MCF 10A (cell line): Measurements from ENCODE around the gene SELENOM. TPM values are rescaled to one million over a fixed set of nuclear protein-coding genes. Genes with fewer than 3 reads are reported as not detected.

ENCODE experiments used
- BruUV-seq: library from RNA; stranded (reverse); fragments of 400-500 nt; replicated peaks from 2 replicates; lab custom pipeline; 2021; lab: Mats Ljungman, UMichigan
- CTCF ChIA-PET: fragments of 300-600 bp; sonication (Branson Sonifier 250); formaldehyde crosslinking; extraction: SDS; loops from one replicate; lab custom pipeline; 2021; ENCODE audit warnings: antibody characterized with exemption, inconsistent platforms; lab: Yijun Ruan, JAX
- POLR2A ChIA-PET: fragments of 300-600, 350-650 bp; sonication (Branson Sonifier 250); formaldehyde crosslinking; extraction: SDS; loops from one replicate; lab custom pipeline; 2020; ENCODE audit warnings: antibody characterized with exemption, inconsistent platforms; lab: Yijun Ruan, JAX
- DNase-seq: peaks from one replicate; pipeline ENCODE4 v3.0.0-alpha.2; 2018; ENCODE audit not compliant: unreplicated experiment
- H3K27ac Mint-ChIP-seq: one replicate; pipeline ENCODE4 v1.8.0; 2022; ENCODE audit warnings: mild to moderate bottlenecking, low read depth, mixed read lengths; ENCODE audit not compliant: unreplicated experiment
- H3K27me3 Mint-ChIP-seq: one replicate; pipeline ENCODE4 v1.8.0; 2022; ENCODE audit warnings: mixed read lengths; ENCODE audit not compliant: insufficient read depth, unreplicated experiment
- H3K36me3 Mint-ChIP-seq: one replicate; pipeline ENCODE4 v1.8.0; 2022; ENCODE audit warnings: mild to moderate bottlenecking, moderate library complexity, mixed read lengths; ENCODE audit not compliant: insufficient read depth, unreplicated experiment
- H3K4me1 Mint-ChIP-seq: one replicate; pipeline ENCODE4 v1.8.0; 2022; ENCODE audit warnings: mixed read lengths; ENCODE audit not compliant: insufficient read depth, unreplicated experiment
- H3K4me3 Mint-ChIP-seq: one replicate; pipeline ENCODE4 v1.8.0; 2022; ENCODE audit warnings: mild to moderate bottlenecking, moderate library complexity, mixed read lengths; ENCODE audit not compliant: unreplicated experiment
- H3K9me3 Mint-ChIP-seq: one replicate; pipeline ENCODE4 v1.8.0; 2022; ENCODE audit warnings: mixed read lengths; ENCODE audit not compliant: unreplicated experiment
- CTCF ChIP-seq: fragments of 200-600 bp; IDR thresholded peaks from one replicate; pipeline ENCODE4 v1.8.0; 2022; ENCODE audit warnings: antibody characterized with exemption, mild to moderate bottlenecking; ENCODE audit not compliant: unreplicated experiment
- intact Hi-C: fragments of 100-400 bp; cut with micrococcal nuclease; formaldehyde crosslinking; loops from 2 replicates; pipeline ENCODE4 v1.14.1; 2022
- total RNA-seq: library from RNA; stranded (reverse); gene quantifications from 2 replicates; pipeline ENCODE4 v1.2.3, GENCODE V29; 2022

The SELENOM gene
- total RNA-seq, 1 experiment from 2014 or later = 44.9 TPM

GRCh38 chr22:31104869-31105268 is 2.5 kb downstream of the SELENOM start:
- no TSS peak for BruUV-seq
- no peaks in the 10 kb centered on the region for H3K9me3 Mint-ChIP-seq
- H3K27ac Mint-ChIP-seq = no peak overlapping the region
- ChIA-PET CTCF (interaction anchor here (0.7 to 2.4 kb wide), 5 partner anchors 20 to 235 kb away, joined by 3 to 6 read pairs (median 3); no protein-coding TSS in a partner anchor), POLR2A (interaction anchor here (0.5 to 0.7 kb wide), 3 partner anchors 21 to 128 kb away, joined by 3 to 4 read pairs (median 3); no protein-coding TSS in a partner anchor)
- no peak for DNase-seq
- H3K27me3 Mint-ChIP-seq = no peaks in the 10 kb centered on the region
- peaks cover 7% of the 10 kb centered on the region for H3K36me3 Mint-ChIP-seq
- peaks cover 33% of the 10 kb centered on the region for H3K4me1 Mint-ChIP-seq
- no peak overlapping the region for H3K4me3 Mint-ChIP-seq
- TF ChIP-seq CTCF = no peak
- intact Hi-C loops = no loop called here

- peaks cover 33% of the 10 kb centered on the region for H3K4me1 Mint-ChIP-seq
- no peak for TF ChIP-seq CTCF
- no TSS peak for BruUV-seq
- POLR2A ChIA-PET = interaction anchor here (0.5 to 1.0 kb wide), 2 partner anchors 22 to 150 kb away, joined by 3 read pairs; no protein-coding TSS in a partner anchor
- no peaks in the 10 kb centered on the region for H3K27me3 Mint-ChIP-seq
- H3K9me3 Mint-ChIP-seq = no peaks in the 10 kb centered on the region
- intact Hi-C loops = no loop called here
- peaks cover 7% of the 10 kb centered on the region for H3K36me3 Mint-ChIP-seq
- CTCF ChIA-PET = interaction anchor here (0.7 to 2.4 kb wide), 3 partner anchors 19 to 234 kb away, joined by 3 to 6 read pairs (median 3); no protein-coding TSS in a partner anchor
- H3K27ac Mint-ChIP-seq = no peak overlapping the region
- DNase-seq = no peak
- no peak overlapping the region for H3K4me3 Mint-ChIP-seq
These were observed 3.3 kb downstream of the SELENOM start for GRCh38 chr22:31103899-31104694.

- no peak for TF ChIP-seq CTCF
- POLR2A ChIA-PET = interaction anchor here (0.6 to 2.2 kb wide), 5 partner anchors 21 to 210 kb away, joined by 3 to 10 read pairs (median 4); partner anchors contain the start of genes MORC2, SMTN and TUG1
- intact Hi-C loops = no loop called here
- H3K4me1 Mint-ChIP-seq = peaks cover 33% of the 10 kb centered on the region
- DNase-seq = no peak
- no peaks in the 10 kb centered on the region for H3K9me3 Mint-ChIP-seq
- H3K27me3 Mint-ChIP-seq = no peaks in the 10 kb centered on the region
- BruUV-seq = no TSS peak
- CTCF ChIA-PET = interaction anchor here (2.4 kb wide), 1 partner anchor 18 kb away, joined by 6 read pairs; no protein-coding TSS in a partner anchor
- H3K36me3 Mint-ChIP-seq = peaks cover 7% of the 10 kb centered on the region
- peak overlapping the region; percentile 73 for H3K27ac Mint-ChIP-seq
- no peak overlapping the region for H3K4me3 Mint-ChIP-seq
These were observed 4.3 kb downstream of the SELENOM start for GRCh38 chr22:31103111-31103510.
